ENCODE results near the gene PCDHGC5.

PCDHGC5 gene

DNA sequence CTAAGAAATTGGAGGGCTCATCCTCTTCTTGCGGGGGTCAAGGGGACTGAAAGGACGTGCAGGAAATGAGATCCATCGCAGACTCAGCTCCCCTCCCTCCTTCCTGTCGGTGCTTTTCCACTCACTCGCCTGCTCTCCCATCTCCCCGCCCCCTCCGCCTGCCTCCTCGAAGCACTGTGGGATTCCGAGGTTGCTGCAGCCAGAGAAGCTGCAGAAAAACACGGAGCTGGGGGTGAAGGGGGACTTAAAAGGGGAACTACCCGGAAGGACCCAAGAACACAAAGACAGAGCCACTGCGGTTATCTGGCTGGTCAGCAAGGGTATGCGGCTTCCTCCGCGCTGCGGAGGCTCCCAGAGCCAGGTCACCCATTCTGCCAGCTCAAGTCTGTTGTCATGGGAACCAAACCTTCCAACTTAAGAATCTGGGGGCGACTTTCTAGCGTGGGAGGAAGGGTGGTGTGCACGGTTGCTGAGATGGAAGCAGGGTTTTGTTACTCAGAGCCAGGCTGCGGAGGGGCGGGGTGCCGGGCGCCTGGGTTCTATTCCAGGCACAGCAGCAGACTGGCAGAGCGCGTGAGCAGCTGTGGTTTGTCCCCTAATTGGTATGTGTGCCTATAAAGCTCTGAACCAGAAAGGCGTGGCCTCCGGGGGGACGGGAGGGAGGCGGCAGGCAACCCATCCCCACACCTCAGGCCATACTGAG is 24.9 kb downstream of the PCDHGC5 start:
- peak; percentile 55 for DNase-seq

GRCh38 chr5:141514330-141515133 is 25.7 kb downstream of the PCDHGC5 start:
- DNase-seq, result no peak

- no peak for DNase-seq
Observed at GRCh38 chr5:141515141-141515540, 26.3 kb downstream of the PCDHGC5 start.

- no peak for DNase-seq
Observed at GRCh38 chr5:141515946-141516671, 27.2 kb downstream of the PCDHGC5 start.

DNA sequence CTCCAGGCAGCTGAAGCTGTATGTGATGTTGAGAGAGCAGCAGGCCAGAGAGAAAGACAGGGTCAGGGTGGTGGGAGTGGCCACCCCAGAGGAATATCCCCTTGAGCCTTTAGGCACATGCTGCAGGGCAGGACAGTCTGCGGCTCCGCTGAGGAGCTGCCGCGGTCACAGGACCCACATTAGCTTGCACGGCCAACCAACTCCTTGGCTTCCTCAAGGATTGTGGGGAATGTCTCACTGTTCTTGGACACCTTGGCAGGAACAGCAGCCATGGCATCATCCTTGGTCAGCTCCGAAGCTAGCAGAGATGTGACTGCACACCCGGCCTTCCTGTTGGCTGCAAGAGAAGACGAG is 27.8 kb downstream of the PCDHGC5 start:
- DNase-seq, result no peak

- no peak for DNase-seq
Observed at GRCh38 chr5:141517312-141517711, 28.4 kb downstream of the PCDHGC5 start.

DNA sequence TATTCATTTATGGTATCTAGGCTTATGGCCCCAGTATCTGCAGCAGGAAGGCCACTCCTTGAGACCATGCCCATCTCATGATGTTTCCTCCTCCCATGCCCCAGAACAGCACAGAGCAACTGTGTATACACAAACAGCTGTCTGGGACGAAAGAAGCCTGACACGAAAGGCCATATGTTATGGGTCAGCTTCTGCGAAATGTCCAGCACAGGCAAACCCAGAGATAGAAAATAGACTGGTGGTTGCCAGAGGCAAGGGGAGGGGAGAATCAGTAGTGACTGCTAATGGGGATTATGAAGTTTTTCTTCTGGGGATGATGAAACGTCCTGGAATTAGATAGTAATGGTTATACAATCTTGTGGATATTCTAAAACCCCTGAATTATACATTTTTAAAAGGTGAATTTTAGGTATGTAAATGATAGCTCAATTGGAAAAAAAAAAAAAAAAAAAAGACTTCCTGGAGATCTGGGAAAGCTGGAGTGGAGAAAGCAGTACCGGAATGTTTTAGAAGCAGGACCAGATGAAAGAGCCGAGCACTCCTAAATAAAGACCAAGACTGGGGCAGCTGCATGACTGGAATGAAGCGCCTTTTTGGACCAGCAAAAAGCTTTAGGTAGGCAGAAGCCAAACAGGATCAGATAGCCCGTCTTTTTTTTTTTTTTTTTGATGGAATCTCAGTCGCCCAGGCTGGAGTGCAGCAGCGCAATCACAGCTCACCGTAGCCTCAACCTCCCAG is 29.2 kb downstream of the PCDHGC5 start:
- DNase-seq, result no peak

- DNase-seq, result no peak
Observed at GRCh38 chr5:141518618-141519015, 29.7 kb downstream of the PCDHGC5 start.

DNA sequence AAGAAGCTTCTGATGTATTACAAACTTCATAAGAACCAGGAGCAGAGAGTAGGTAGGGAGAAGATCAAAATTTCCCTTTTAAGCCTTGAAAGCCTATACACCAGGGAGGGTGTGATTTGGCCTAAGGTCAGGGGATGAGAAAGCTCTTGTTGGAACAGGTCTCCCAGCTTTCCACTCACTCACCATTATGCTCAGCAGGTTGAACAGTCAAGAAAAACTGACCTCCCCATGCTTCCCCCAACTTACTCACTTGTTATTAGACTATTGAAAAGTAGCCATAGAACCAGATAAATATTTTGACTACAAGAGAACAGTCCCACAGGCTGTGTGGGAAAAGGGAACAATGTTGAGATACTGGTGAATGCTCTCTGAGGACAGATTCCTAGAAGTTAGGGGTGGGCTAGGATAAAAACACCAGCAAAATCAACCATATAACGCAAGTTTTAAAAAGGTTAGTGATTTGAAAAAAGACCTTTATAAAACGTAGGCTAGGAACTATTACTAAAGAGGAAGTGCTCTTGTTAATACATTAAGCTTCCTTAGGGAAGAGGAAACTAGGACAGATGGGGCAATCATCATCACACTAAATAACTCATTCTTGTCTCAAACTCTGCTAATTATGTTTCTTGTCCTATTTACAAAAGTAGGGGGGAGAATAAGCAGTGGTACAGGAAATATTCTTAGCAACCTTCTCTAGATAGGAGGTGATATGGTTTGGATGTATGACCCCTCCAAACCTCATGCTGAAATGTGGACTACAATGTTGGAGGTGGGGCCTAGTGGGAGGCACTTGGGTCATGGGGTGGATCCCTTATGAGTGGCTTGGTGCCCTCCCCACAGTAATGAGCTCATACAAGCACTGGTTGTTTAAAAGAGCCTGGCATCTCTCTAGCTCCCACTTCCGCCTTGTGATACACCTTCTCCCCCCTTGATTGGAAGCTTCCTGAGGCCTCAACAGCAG is 31.0 kb downstream of the PCDHGC5 start:
- peak; percentile 68 for DNase-seq

DNA sequence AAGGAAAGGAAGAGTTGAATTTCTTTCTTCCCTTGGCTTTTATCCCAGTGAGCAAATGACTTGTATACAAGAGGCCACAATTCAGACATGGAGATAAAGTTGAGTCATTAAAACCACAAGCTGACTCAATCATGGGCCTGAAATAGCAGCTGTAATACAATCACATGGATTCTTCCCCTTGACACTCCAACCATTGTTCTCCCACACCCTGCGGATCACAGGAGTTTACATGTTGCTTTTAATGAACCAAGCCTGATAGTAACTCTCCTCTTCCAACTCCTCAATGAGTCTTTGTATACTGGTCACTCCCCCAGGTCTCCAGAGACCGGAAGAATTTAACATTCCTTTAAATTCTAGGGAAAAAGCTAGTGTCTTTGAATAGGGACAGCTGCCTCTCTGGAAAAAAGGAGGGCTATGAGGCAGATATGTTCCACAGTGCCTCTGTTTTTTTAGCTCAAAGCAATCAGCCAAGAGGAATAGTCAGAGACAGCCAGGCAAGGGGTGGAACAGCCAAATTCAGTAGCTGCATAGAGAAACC is 32.4 kb downstream of the PCDHGC5 start:
- DNase-seq, result peak; percentile 88

DNA sequence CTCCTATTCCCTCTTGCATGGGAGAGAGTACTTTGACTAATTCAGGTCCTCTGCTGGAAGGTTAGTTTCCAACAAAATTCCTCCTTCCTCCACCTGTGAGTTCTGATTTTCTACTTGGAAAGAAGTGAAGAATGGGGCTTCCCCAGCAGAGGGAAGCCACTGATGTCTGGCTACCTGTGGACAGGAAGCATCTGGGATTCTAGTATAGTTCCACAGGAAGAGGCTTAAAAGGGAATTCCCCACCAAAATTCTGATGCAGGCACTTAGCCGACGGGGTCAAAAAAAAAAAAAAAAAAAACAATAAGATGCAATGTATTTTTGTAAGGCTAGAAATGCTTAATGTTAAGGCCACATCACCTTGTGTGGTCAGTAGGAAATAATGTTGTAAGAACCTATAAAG is 33.4 kb downstream of the PCDHGC5 start:
- DNase-seq, result no peak

- no peak for DNase-seq
Observed at GRCh38 chr5:141523991-141524390, 35.1 kb downstream of the PCDHGC5 start.

GRCh38 chr5:141524604-141525597 is 36.0 kb downstream of the PCDHGC5 start:
- DNase-seq, result peak; percentile 91

- DNase-seq, result no peak
Observed at GRCh38 chr5:141525653-141526052, 36.8 kb downstream of the PCDHGC5 start.

DNA sequence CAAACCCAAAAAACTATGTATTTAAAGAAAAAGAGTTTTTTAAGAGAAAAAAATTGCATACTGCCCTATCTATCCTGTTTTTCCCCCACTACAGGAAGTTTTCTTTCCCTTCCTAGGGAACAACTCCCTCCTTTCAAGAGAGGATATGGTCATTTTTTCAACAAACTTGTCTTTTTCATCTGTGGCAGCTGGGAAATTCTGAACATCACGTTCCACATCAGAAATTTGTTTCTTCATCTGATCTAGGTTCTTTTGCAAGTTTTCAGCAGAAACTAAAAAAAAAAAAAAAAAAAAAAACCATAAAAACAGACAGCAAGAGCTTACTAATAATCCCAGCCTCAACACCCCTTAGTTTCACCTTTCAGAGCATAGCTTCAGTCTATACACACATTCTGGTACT is 38.5 kb downstream of the PCDHGC5 start:
- no peak for DNase-seq

DNA sequence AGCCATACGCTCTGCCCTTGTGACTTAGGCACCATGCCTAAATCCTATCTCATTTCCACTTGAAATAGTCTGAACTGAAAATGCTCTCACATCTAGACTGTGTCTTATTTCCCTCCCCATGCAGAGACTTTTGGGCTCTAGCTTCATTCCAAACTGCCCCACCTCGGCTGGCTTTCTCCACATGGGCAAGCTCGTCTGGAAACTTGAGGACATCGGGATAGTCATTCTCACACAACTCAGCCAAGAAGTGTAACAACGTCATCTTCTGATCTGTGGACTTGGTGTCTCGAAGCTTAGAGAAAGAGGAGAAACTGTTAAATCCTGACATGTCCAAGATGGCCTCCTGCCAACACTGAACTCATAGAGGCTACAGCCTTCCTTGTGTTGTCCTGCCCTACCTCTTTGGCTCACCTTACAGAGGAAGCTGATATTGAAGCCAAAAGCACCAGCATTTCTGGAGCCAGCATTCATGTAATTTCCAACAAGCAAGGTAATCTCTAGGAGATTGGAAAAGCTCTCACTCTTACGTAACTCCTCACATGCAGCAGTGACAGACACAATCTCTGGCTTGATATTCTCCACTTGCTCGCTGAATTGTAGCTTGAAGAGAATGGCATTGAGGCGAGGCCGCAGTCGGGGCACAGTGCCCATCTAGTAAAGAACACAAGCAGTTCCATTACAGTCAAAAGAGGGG is 39.6 kb downstream of the PCDHGC5 start:
- DNase-seq, result no peak

- no peak for DNase-seq
Observed at GRCh38 chr5:141529002-141529401, 40.1 kb downstream of the PCDHGC5 start.

DNA sequence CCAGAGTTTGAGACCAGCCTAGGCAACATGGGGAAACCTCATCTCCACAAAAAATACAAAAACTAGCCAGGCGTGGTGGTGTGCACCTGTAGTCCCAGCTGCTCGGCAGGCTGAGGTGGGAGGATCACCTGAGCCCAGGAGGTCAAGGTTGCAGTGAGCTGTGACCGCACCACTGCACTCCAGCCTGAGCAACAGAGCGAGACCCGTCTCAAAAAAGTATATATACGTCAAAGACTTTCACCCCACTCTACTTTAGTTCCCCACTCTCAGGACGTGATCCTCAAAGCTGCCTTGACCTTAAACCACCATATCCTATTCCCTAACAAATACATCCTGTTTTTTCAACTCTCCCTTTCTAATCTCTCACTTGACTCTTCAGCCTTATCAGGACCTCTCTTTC is 41.0 kb downstream of the PCDHGC5 start:
- DNase-seq, result no peak

- DNase-seq, result no peak
Observed at GRCh38 chr5:141532726-141533125, 43.8 kb downstream of the PCDHGC5 start.

GRCh38 chr5:141533897-141534296 is 45.0 kb downstream of the PCDHGC5 start:
- no peak for DNase-seq
